ENCODE measurements around the gene SLC26A11. TPM values are rescaled to one million over a fixed set of nuclear protein-coding genes. Genes with fewer than 3 reads are reported as not detected.
A peak's percentile ranks its signal among the peaks of the same experiment; 100 is the strongest.

Gene SLC26A11
- total and polyA plus RNA-seq, 8 donors = 2.3 to 93.3 (median 7.9) TPM

DNA sequence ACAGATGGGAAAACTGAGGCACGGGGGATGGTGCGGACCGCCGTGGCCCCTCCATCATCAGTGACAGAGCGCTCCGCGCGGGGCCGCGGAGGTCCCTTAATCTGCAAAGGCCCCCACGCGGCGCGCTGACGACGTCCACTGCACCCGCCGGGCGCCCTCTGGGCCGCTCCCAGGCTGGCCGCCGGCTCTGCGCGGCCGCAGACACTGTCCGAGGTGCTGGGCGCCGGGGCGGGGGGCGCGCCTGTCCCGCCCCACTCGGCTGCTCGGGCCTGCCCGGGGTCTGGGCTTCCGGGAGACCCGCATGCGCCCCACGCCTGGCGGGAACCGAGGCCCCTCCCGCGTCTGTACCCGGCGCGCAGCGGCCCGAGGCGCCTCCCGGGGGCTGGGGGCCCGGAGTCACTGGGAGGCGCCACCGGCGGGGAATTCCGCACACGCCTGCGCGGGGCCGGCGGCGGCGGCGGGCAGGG is 39.9 kb downstream of the SLC26A11 start:
- Histone ChIP-seq H3K4me1 (peaks cover 39 to 56% (median 49%) of the 10 kb centered on the region in 4 donors), H3K36me3 (peaks cover 0 to 6% (median under 1%) of the 10 kb centered on the region in 4 donors), H3K9me3 (no peaks in the 10 kb centered on the region), H3K4me3 (peak overlapping the region; percentile 59 to 74 (median 65)), H3K27me3 (no peaks in the 10 kb centered on the region), H3K27ac (peak overlapping the region; percentile 86 to 98 (median 94))
- TF ChIP-seq, protein P1, sequence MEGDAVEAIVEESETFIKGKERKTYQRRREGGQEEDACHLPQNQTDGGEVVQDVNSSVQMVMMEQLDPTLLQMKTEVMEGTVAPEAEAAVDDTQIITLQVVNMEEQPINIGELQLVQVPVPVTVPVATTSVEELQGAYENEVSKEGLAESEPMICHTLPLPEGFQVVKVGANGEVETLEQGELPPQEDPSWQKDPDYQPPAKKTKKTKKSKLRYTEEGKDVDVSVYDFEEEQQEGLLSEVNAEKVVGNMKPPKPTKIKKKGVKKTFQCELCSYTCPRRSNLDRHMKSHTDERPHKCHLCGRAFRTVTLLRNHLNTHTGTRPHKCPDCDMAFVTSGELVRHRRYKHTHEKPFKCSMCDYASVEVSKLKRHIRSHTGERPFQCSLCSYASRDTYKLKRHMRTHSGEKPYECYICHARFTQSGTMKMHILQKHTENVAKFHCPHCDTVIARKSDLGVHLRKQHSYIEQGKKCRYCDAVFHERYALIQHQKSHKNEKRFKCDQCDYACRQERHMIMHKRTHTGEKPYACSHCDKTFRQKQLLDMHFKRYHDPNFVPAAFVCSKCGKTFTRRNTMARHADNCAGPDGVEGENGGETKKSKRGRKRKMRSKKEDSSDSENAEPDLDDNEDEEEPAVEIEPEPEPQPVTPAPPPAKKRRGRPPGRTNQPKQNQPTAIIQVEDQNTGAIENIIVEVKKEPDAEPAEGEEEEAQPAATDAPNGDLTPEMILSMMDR (IDR thresholded peaks at IDR 0.05) = no peak
- TF ChIP-seq POLR2AphosphoS5 (IDR thresholded peaks at IDR 0.05) (peak in 2 of 3 donors; percentile 42 to 65), EP300 (IDR thresholded peaks at IDR 0.05) (no peak), POLR2A (IDR thresholded peaks at IDR 0.05) (no peak)
- WGBS, 5 donors = 0 to 2% (median 0%) methylated on average over 19 to 63 of the region's 63 CpGs
- intact Hi-C loops (cut with DNase I; ENCODE audit: low total_unique reads) = no loop called here
- peak; percentile 66 to 92 for DNase-seq

DNA sequence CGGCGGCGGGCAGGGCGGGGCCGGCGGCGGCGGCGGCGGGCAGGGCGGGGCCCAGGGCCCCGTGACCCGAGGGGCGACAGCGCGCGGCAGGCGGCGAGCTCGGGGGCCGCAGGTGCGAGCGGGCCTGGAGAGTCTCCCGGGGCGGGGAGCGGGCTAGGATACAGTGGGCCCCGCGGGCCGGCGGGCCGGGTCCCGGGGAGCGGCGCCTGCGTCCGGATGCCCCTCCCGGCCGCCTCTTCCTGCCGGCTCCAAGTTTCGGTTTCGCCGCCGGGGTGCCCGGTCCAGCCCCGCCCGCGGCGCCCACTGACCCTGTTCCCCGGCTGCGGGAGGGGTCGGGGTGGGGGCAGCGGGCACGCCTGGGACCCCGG is 40.5 kb downstream of the SLC26A11 start, which contains the start of gene RNF213:
RNF213 (plus strand) TSS at position 62 of the 368 bp plus-strand sequence. CDS start 2,830 bp downstream, outside the sequence.
- H3K9me3 ChIP-seq = no peaks in the 10 kb centered on the region
- peaks cover 0 to 8% (median 5%) of the 10 kb centered on the region in 4 donors for H3K36me3 ChIP-seq
- no peaks in the 10 kb centered on the region for H3K27me3 ChIP-seq
- TF ChIP-seq POLR2AphosphoS5 (IDR thresholded peaks at IDR 0.05) (peak in 2 of 3 donors; percentile 52 to 61), POLR2A (IDR thresholded peaks at IDR 0.05) (no peak)
- WGBS, 5 donors = 0 to 1% (median 0%) methylated on average over 16 to 45 of the region's 54 CpGs; no CpG with 5 or more reads in 1 of the 5 donors
- DNase-seq = peak; percentile 68 to 81
- peaks cover 34 to 54% (median 52%) of the 10 kb centered on the region in 4 donors for H3K4me1 ChIP-seq
- intact Hi-C loops (cut with DNase I; ENCODE audit: low total_unique reads) = no loop called here
- H3K4me3 ChIP-seq = peak within 1 kb of the TSS; percentile 84 to 96 (median 92)
- H3K27ac ChIP-seq = peak within 1 kb of the TSS; percentile 99 to 100 (median 99)

DNA sequence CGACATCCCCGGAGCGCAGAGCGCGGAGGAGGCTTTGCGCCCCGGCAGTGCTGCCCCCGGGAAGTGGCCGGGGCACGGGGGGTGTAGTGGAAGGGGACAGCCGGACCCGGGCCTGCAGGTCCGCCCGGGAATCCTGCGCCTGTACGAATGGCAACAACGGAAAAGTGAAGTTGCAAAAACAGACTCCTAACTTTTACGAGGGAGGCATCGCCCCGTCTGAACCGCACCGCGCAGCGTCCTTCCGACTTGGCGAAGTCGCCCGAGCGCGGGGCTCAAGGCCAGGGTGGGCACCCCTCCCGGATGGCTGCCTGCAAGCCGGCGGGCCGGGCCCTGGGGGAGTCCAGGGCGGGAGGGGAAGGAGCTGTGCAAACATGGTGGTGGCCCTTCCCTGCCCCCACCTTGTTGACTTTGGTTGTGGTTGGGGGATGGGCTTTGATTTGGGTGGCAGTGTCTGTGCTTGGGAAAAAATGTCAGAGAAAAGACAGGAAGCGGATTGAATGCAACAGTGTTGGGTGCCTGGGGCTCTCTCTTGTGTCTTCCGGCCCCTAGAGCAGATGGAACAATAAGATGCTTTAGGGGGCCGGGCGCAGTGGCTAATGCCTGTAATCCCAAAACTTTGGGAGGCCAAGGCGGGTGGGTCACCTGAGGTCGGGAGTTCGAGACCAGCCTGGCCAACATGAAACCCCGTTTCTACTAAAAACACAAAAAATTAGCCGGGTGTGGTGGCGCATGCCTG is 41.1 kb downstream of the SLC26A11 start:
- DNase-seq = peak; percentile 49 to 85
- no peaks in the 10 kb centered on the region for H3K27me3 ChIP-seq
- H3K27ac ChIP-seq = peak overlapping the region; percentile 99 to 100 (median 99)
- peak overlapping the region; percentile 84 to 96 (median 92) for H3K4me3 ChIP-seq
- no peaks in the 10 kb centered on the region for H3K9me3 ChIP-seq
- 2 to 8% (median 5%) methylated on average over 21 to 45 of the region's 45 CpGs for WGBS, 5 donors
- H3K4me1 ChIP-seq = peaks cover 34 to 55% (median 53%) of the 10 kb centered on the region in 4 donors
- intact Hi-C loops (cut with DNase I; ENCODE audit: low total_unique reads) = no loop called here
- TF ChIP-seq POLR2A (IDR thresholded peaks at IDR 0.05) (no peak), EP300 (IDR thresholded peaks at IDR 0.05) (peak; percentile 4), POLR2AphosphoS5 (IDR thresholded peaks at IDR 0.05) (peak; percentile 2 to 34 (median 10))
- TF ChIP-seq, protein P1 (IDR thresholded peaks at IDR 0.05) = no peak
- peaks cover 0 to 14% (median 9%) of the 10 kb centered on the region in 4 donors for H3K36me3 ChIP-seq

DNA sequence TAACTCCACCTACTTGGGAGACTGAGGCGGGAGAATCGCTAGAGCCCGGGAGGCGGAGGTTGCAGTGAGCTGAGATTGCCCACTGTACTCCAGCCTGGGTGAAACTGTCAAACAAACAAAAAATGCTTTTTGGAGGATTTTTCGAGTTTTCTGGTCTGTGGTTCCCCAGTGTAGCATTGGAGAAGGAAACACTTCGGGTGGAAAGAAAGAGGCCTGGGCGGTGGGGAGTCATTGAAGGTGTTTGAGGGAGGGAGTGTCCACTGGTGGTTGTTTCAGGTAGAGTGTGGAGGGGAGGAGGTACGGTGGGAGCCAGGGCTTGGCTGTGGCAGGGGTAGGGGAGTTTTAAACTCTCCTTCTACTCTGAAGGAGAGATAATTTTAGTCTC is 41.7 kb downstream of the SLC26A11 start:
- peak overlapping the region; percentile 99 to 100 (median 99) for H3K27ac ChIP-seq
- H3K4me1 ChIP-seq = peaks cover 34 to 60% (median 54%) of the 10 kb centered on the region in 4 donors
- TF ChIP-seq POLR2AphosphoS5 (IDR thresholded peaks at IDR 0.05) (no peak), POLR2A (IDR thresholded peaks at IDR 0.05) (no peak), EP300 (IDR thresholded peaks at IDR 0.05) (no peak)
- TF ChIP-seq, protein P1 (IDR thresholded peaks at IDR 0.05) = no peak
- peak overlapping the region; percentile 84 to 96 (median 92) for H3K4me3 ChIP-seq
- WGBS, 5 donors = 37 to 49% (median 40%) methylated on average over 8 of the region's 8 CpGs
- peaks cover 0 to 20% (median 15%) of the 10 kb centered on the region in 4 donors for H3K36me3 ChIP-seq
- intact Hi-C loops (cut with DNase I; ENCODE audit: low total_unique reads) = no loop called here
- no peaks in the 10 kb centered on the region for H3K27me3 ChIP-seq
- no peaks in the 10 kb centered on the region for H3K9me3 ChIP-seq
- DNase-seq = no peak

Data from stomach (tissue), 9 donors.